Retinal pigment epithelial cell (primary cell): Measurements from ENCODE around the gene PLEKHG5.

Experiments used
- DNase-seq: peaks from one replicate; pipeline ENCODE4 v3.0.0-alpha.2; 2010; ENCODE audit warnings: low read depth
- H3K4me3 ChIP-seq: 2 replicates; pipeline ENCODE4 v1.5.1; 2011; ENCODE audit warnings: mild to moderate bottlenecking, low read length, control low read depth, moderate library complexity
- TF ChIP-seq, protein P1 (sequence below): conservative IDR thresholded peaks from 2 replicates; pipeline ENCODE4 v1.5.1; 2011; ENCODE audit warnings: low read depth, low read length, control low read depth, inconsistent platforms

Gene PLEKHG5

DNA sequence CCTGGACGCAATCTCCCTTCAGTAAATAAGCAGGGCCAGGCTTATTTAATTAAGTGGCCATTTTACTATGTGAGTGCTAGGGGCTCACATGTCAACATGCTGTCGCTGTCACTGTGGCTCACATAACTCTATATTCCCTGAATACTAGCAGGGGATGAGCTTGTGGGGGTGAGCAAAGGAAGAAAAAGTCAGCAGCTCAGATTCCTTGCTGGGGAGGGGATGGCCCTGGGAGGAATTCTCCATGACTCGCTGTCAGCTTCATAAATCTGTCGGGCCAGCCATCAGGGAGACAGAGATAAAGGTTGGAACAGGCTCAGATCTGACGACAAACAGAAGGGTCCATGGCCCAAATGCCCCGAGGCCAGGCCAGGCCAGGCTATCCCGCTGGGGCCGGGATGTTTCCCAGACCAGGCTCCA is 26.0 kb upstream of the PLEKHG5 start:
- DNase-seq: no peak
- TF ChIP-seq, protein P1, sequence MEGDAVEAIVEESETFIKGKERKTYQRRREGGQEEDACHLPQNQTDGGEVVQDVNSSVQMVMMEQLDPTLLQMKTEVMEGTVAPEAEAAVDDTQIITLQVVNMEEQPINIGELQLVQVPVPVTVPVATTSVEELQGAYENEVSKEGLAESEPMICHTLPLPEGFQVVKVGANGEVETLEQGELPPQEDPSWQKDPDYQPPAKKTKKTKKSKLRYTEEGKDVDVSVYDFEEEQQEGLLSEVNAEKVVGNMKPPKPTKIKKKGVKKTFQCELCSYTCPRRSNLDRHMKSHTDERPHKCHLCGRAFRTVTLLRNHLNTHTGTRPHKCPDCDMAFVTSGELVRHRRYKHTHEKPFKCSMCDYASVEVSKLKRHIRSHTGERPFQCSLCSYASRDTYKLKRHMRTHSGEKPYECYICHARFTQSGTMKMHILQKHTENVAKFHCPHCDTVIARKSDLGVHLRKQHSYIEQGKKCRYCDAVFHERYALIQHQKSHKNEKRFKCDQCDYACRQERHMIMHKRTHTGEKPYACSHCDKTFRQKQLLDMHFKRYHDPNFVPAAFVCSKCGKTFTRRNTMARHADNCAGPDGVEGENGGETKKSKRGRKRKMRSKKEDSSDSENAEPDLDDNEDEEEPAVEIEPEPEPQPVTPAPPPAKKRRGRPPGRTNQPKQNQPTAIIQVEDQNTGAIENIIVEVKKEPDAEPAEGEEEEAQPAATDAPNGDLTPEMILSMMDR: no peak

GRCh38 chr1:6515771-6516170 is 24.3 kb upstream of the PLEKHG5 start:
- no peak overlapping the region for H3K4me3 ChIP-seq
- no peak for DNase-seq
- TF ChIP-seq, protein P1: no peak

More for the DNA sequence above, 26.0 kb upstream of the PLEKHG5 start:
- no peak overlapping the region for H3K4me3 ChIP-seq

GRCh38 chr1:6513320-6513801 is 21.9 kb upstream of the PLEKHG5 start:
- no peak overlapping the region for H3K4me3 ChIP-seq
- no peak for DNase-seq
- TF ChIP-seq, protein P1: no peak

DNA sequence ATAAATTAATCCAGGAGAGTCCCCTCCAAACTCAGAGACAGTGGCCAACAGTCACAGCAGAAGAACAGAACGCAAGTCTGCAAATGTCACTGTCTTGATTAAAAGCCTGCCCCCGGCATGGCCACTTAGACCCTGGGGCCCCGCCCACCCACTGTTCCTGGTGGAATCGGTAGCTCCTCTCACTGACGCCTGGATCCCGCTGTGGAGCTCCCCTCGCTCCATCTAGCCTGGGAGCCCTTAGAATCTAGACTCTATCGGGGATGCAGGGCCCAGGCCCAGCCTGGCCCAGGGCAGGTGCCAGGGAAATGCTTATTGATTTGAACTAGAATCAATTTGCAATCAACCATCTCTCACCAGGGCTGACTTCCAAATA is 21.4 kb upstream of the PLEKHG5 start:
- no peak overlapping the region for H3K4me3 ChIP-seq
- TF ChIP-seq, protein P1: no peak

GRCh38 chr1:6512245-6512907 is 20.9 kb upstream of the PLEKHG5 start:
- TF ChIP-seq, protein P1: no peak
- no peak for DNase-seq
- no peak overlapping the region for H3K4me3 ChIP-seq

More for the DNA sequence above, 21.4 kb upstream of the PLEKHG5 start:
- DNase-seq: no peak

DNA sequence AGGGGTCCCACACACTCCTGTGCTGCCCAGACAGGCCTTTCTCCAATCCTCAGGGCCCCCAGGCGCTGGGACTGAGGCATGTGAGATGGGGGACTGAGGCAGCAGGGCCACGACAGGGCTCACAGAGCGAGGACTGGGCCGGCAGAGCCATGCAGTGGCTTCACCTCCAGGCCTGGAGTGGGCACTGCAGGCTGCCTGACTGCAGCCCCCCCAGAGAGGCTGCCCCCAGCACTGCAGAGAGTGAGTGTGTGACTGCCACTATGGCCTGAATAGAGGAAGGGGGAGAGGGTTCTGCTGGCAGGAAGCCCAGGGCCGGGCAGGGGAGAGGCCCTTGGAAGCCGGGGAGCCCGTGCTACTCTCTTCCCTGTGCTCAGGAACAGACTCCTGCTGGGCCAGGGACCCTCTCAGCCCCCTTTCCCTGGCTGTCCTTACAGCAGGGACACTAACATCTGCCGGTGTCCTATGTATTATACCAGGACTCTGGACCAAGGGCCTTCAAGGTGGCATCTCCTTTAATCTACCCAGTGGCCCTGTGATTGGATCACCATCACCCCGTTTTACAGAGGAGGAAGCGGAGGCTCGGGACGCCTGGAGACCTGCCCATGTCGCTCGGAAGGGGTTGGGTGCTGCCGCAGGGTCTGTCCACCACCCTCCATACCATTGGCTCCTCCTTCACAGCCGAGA is 20.2 kb upstream of the PLEKHG5 start:
- H3K4me3 ChIP-seq: no peak overlapping the region
- DNase-seq: no peak
- TF ChIP-seq, protein P1: no peak

GRCh38 chr1:6511056-6511455 is 19.6 kb upstream of the PLEKHG5 start:
- TF ChIP-seq, protein P1: no peak
- DNase-seq: no peak
- no peak overlapping the region for H3K4me3 ChIP-seq
